K562 (cell line): Measurements from ENCODE around the gene ATG13. TPM values are rescaled to one million over a fixed set of nuclear protein-coding genes. Genes with fewer than 3 reads are reported as not detected.
A peak's percentile ranks its signal among the peaks of the same experiment; 100 is the strongest.

ENCODE experiments used
- CBFA2T2 ChIP-seq: fragments of 450-650 bp; conservative IDR thresholded peaks from 2 replicates; pipeline ENCODE4 v1.6.1; 2017; ENCODE audit warnings: mild to moderate bottlenecking
- CREBBP ChIP-seq: IDR thresholded peaks from one replicate; pipeline ENCODE4 v1.6.1; 2012; ENCODE audit warnings: low read depth, mild to moderate bottlenecking, control low read depth, inconsistent platforms, low read length
- HLTF ChIP-seq: fragments of 450-650 bp; IDR thresholded peaks from 2 replicates; pipeline ENCODE4 v1.6.1; 2016
- JUNB ChIP-seq: fragments of 450-650 bp; formaldehyde crosslinking; conservative IDR thresholded peaks from 2 replicates; pipeline ENCODE4 v1.4.0; 2020; ENCODE audit warnings: mild to moderate bottlenecking
- MITF ChIP-seq: IDR thresholded peaks from 2 replicates; pipeline ENCODE4 v1.6.1; 2014; ENCODE audit warnings: antibody characterized with exemption
- NR3C1 ChIP-seq: sonication (generic); formaldehyde crosslinking; IDR thresholded peaks from 2 replicates; pipeline ENCODE4 v1.8.1; 2022; ENCODE audit warnings: missing genetic modification reagents
- PTBP1 ChIP-seq: fragments of 200-400 bp; formaldehyde crosslinking; IDR thresholded peaks from 2 replicates; pipeline ENCODE4 v1.6.1; 2017; ENCODE audit warnings: low read depth, low read length
- SMAD4 ChIP-seq: fragments of 250-450 bp; sonication (Bioruptor Pico); conservative IDR thresholded peaks from 2 replicates; pipeline ENCODE4 v1.8.0; 2021; ENCODE audit warnings: inconsistent platforms, mild to moderate bottlenecking, moderate library complexity
- ZNF224 ChIP-seq: sonication (generic); formaldehyde crosslinking; IDR thresholded peaks from 2 replicates; pipeline ENCODE4 v1.8.0; 2022; ENCODE audit warnings: mild to moderate bottlenecking, missing genetic modification reagents
- polyA plus RNA-seq, 8 experiments: library from polyadenylated mRNA; depleted of rRNA in 4 of 8; stranded (reverse) in 5 of 8; unstranded in 3 of 8; fragments of >200 nt; fragmentation: Nextera tagmentation in 2 of 8; fragmentation: Illumina TruSeq in 1 of 8; extraction: Ambion mirVana in 2 of 8; extraction: Trizol in 1 of 8; gene quantifications; 2 replicates each; pipeline versions ENCODE4 v1.2.1 to v1.2.3, GENCODE V29; 2011 to 2014; ENCODE audit warnings: inconsistent platforms in 1 of 8, missing spikeins in 1 of 8
- total RNA-seq, 7 experiments: library from RNA; depleted of rRNA in 6 of 7; stranded (reverse); fragments of >200 nt in 6 of 7; fragmentation: Illumina TruSeq in 2 of 7; extraction: Trizol in 2 of 7; gene quantifications; 2 replicates each; pipeline versions ENCODE4 v1.2.1 to v1.2.3, GENCODE V29; 2011 to 2021; ENCODE audit warnings: low replicate concordance in 1 of 7
- TF ChIP-seq, protein P1 (sequence below): sonication (generic); formaldehyde crosslinking; IDR thresholded peaks from 2 replicates; pipeline ENCODE4 v1.8.0; 2023; ENCODE audit warnings: mild to moderate bottlenecking, missing genetic modification reagents
- TF ChIP-seq, protein P2 (sequence below), 3 experiments: fragments of 200-800 bp in 1 of 3; fragments of 250-450 bp in 1 of 3; fragments of 450-650 bp in 1 of 3; sonication (Bioruptor Pico) in 1 of 3; sonication (Bioruptor generic) in 1 of 3; formaldehyde crosslinking in 1 of 3; IDR thresholded peaks; 2 replicates each; pipeline versions ENCODE4 v1.6.1 to v1.8.0; 2016 to 2022; ENCODE audit warnings: mild to moderate bottlenecking in 2 of 3, missing genetic modification characterization in 2 of 3, missing compliant biosample characterization in 1 of 3, moderate library complexity in 1 of 3
- TF ChIP-seq, protein P3 (sequence below), 2 experiments: IDR thresholded peaks; 2 replicates each; pipeline ENCODE4 v1.6.1; 2012; ENCODE audit warnings: improper control_type of control experiment in 2 of 2, low read depth in 2 of 2, low read length in 2 of 2, borderline replicate concordance in 1 of 2
- TF ChIP-seq, protein P4 (sequence below): fragments of 250-450 bp; sonication (Bioruptor Pico); IDR thresholded peaks from 2 replicates; pipeline ENCODE4 v1.8.0; 2021; ENCODE audit warnings: moderate library complexity, mild to moderate bottlenecking, inconsistent platforms
- TF ChIP-seq, protein P5 (sequence below): fragments of 250-450 bp; sonication (Bioruptor Pico); IDR thresholded peaks from 2 replicates; pipeline ENCODE4 v1.4.0; 2020

The ATG13 gene
- total and polyA plus RNA-seq, 9 of the 15 experiments (the other 6 are each of a cell fraction or from before 2014, with no cell fraction given): 13.1 to 61.5 (median 36.5) TPM

DNA sequence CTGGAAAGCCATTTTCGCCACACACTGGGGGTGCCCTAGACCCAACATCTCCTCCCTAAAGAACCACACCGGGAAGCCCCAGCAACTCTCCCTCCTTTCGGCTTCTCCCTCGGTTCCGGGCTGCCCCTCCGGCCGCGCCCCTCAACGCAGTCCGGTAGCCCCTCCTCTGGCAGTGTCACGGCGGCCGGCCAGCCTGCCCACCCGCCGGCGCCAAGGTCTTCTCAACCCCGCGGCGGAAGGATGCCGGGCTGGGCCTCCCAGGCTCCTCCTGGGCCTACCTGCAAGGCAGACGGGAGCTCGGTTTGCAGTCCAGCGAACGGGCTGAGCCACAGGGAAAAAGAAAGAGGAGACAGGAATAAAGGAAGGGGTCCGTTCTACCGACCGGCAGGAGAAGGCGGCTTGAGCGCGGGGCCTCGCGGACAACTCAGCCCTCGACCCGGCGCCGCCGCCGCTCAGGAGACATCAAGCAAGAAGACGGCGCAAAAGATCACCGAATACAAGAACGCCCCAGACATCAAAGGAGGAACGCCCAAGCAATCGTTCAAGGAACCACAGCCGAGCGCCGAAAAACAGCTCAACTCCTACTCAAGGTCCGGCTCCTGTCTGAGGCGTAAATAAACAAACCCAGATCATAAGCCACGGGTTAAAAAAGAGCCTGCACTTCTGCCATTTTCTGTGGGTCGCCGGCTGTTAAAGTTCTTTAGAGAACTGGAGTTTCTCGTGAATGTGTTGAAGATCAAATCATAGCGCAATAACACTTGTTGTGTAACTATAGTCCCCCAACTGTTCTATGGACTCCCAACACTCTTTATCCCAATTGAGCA, 23.6 kb upstream of the ATG13 start, which contains the start of gene AMBRA1 (continued):
- TF ChIP-seq, protein P1, sequence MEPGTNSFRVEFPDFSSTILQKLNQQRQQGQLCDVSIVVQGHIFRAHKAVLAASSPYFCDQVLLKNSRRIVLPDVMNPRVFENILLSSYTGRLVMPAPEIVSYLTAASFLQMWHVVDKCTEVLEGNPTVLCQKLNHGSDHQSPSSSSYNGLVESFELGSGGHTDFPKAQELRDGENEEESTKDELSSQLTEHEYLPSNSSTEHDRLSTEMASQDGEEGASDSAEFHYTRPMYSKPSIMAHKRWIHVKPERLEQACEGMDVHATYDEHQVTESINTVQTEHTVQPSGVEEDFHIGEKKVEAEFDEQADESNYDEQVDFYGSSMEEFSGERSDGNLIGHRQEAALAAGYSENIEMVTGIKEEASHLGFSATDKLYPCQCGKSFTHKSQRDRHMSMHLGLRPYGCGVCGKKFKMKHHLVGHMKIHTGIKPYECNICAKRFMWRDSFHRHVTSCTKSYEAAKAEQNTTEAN (CRISPR knock-in tag): no peak
- TF ChIP-seq CREBBP: no peak
- TF ChIP-seq, protein P2, sequence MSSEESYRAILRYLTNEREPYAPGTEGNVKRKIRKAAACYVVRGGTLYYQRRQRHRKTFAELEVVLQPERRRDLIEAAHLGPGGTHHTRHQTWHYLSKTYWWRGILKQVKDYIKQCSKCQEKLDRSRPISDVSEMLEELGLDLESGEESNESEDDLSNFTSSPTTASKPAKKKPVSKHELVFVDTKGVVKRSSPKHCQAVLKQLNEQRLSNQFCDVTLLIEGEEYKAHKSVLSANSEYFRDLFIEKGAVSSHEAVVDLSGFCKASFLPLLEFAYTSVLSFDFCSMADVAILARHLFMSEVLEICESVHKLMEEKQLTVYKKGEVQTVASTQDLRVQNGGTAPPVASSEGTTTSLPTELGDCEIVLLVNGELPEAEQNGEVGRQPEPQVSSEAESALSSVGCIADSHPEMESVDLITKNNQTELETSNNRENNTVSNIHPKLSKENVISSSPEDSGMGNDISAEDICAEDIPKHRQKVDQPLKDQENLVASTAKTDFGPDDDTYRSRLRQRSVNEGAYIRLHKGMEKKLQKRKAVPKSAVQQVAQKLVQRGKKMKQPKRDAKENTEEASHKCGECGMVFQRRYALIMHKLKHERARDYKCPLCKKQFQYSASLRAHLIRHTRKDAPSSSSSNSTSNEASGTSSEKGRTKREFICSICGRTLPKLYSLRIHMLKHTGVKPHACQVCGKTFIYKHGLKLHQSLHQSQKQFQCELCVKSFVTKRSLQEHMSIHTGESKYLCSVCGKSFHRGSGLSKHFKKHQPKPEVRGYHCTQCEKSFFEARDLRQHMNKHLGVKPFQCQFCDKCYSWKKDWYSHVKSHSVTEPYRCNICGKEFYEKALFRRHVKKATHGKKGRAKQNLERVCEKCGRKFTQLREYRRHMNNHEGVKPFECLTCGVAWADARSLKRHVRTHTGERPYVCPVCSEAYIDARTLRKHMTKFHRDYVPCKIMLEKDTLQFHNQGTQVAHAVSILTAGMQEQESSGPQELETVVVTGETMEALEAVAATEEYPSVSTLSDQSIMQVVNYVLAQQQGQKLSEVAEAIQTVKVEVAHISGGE (CRISPR knock-in tag; IDR thresholded peaks at IDR 0.05): peak in 1 of 3 experiments; percentile 57; a peak in 1 of 6 replicates
- TF ChIP-seq, protein P3, sequence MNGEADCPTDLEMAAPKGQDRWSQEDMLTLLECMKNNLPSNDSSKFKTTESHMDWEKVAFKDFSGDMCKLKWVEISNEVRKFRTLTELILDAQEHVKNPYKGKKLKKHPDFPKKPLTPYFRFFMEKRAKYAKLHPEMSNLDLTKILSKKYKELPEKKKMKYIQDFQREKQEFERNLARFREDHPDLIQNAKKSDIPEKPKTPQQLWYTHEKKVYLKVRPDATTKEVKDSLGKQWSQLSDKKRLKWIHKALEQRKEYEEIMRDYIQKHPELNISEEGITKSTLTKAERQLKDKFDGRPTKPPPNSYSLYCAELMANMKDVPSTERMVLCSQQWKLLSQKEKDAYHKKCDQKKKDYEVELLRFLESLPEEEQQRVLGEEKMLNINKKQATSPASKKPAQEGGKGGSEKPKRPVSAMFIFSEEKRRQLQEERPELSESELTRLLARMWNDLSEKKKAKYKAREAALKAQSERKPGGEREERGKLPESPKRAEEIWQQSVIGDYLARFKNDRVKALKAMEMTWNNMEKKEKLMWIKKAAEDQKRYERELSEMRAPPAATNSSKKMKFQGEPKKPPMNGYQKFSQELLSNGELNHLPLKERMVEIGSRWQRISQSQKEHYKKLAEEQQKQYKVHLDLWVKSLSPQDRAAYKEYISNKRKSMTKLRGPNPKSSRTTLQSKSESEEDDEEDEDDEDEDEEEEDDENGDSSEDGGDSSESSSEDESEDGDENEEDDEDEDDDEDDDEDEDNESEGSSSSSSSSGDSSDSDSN (IDR thresholded peaks at IDR 0.05; ENCODE audit: borderline replicate concordance in 1 of 2, low read depth in 2 of 2, low read length in 2 of 2): peak; percentile 66 to 72; a peak in 2 of 4 replicates
- TF ChIP-seq SMAD4 (CRISPR knock-in tag): peak; percentile 87
- TF ChIP-seq, protein P4, sequence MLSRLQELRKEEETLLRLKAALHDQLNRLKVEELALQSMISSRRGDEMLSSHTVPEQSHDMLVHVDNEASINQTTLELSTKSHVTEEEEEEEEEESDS (CRISPR knock-in tag): no peak
- TF ChIP-seq MITF: 0 out of 2 replicates have a peak, but pooled peaks have one; percentile 6
- TF ChIP-seq CBFA2T2: no peak
- TF ChIP-seq ZNF224: 0 out of 2 replicates have a peak, but pooled peaks have one; percentile 16
- TF ChIP-seq JUNB (CRISPR knock-in tag): no peak
- 0 out of 2 replicates have a peak, but pooled peaks have one; percentile 37 for TF ChIP-seq HLTF
- no peak for TF ChIP-seq PTBP1
- no peak for TF ChIP-seq NR3C1
- TF ChIP-seq, protein P5, sequence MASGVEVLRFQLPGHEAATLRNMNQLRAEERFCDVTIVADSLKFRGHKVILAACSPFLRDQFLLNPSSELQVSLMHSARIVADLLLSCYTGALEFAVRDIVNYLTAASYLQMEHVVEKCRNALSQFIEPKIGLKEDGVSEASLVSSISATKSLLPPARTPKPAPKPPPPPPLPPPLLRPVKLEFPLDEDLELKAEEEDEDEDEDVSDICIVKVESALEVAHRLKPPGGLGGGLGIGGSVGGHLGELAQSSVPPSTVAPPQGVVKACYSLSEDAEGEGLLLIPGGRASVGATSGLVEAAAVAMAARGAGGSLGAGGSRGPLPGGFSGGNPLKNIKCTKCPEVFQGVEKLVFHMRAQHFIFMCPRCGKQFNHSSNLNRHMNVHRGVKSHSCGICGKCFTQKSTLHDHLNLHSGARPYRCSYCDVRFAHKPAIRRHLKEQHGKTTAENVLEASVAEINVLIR (CRISPR knock-in tag): peak; percentile 57
